ENCODE data around the gene PRG3.

GRCh38 chr11:57377107-57377506 lies 3.8 kb downstream of the PRG3 start:
- TF ChIP-seq CTCF (IDR thresholded peaks at IDR 0.05) (no peak), POLR2AphosphoS5 (IDR thresholded peaks at IDR 0.05) (no peak), POLR2A (IDR thresholded peaks at IDR 0.05; ENCODE audit: low read depth) (no peak), EP300 (IDR thresholded peaks at IDR 0.05) (no peak)

All from esophagus muscularis mucosa (tissue), 4 donors.